GM10266 (cell line): Measurements from ENCODE around the gene NCK2.

Source experiments
- DNase-seq: peaks from one replicate; pipeline ENCODE4 v3.0.0; 2012; ENCODE audit errors: extremely low spot score
- TF ChIP-seq, protein P1 (sequence below): IDR thresholded peaks from 2 replicates; pipeline ENCODE4 v1.5.1; 2012; ENCODE audit warnings: mild to moderate bottlenecking, low read depth; ENCODE audit not compliant: control insufficient read depth, insufficient read depth; ENCODE audit errors: missing control alignments

Gene NCK2

DNA sequence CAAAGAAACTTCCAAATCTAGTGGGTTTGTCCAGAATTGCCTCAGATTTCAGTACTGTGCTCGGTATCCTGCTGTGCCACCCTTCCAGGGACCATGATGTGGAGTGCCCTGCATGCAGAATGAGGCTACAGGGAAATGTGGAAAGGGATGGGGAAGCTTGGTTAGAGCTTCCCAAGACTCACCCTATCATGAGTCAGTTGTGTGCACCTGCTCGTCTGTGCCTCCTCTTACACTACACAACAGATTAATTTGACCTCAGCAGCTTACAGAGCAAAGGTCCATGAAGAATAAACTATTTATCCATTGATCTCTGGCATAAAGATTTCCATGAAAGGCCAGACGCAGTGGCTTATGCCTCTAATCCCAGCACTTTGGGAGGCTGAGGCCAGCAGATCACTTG, 21.3 kb upstream of the NCK2 start:
- DNase-seq: no peak
- TF ChIP-seq, protein P1, sequence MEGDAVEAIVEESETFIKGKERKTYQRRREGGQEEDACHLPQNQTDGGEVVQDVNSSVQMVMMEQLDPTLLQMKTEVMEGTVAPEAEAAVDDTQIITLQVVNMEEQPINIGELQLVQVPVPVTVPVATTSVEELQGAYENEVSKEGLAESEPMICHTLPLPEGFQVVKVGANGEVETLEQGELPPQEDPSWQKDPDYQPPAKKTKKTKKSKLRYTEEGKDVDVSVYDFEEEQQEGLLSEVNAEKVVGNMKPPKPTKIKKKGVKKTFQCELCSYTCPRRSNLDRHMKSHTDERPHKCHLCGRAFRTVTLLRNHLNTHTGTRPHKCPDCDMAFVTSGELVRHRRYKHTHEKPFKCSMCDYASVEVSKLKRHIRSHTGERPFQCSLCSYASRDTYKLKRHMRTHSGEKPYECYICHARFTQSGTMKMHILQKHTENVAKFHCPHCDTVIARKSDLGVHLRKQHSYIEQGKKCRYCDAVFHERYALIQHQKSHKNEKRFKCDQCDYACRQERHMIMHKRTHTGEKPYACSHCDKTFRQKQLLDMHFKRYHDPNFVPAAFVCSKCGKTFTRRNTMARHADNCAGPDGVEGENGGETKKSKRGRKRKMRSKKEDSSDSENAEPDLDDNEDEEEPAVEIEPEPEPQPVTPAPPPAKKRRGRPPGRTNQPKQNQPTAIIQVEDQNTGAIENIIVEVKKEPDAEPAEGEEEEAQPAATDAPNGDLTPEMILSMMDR: no peak

DNA sequence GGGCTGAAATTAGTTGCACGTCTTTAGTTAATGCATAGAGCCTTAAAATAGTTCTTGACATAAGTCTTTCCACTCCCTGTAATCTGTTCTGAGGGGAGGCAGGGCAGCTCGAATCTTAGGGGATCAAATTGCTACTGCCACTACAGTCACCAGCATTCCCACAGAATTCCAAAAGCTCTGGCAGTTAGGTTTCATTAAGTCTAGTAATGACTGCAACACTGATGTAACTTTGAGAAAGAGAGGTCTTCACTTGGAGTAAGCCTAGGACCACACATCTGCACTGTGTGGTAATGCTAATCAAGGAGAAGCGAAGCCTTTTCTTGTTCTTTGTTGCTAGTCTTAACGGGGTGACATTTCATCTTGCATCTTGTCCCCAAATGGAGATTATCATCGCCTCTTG, 19.3 kb upstream of the NCK2 start:
- no peak for DNase-seq
- TF ChIP-seq, protein P1: no peak

DNA sequence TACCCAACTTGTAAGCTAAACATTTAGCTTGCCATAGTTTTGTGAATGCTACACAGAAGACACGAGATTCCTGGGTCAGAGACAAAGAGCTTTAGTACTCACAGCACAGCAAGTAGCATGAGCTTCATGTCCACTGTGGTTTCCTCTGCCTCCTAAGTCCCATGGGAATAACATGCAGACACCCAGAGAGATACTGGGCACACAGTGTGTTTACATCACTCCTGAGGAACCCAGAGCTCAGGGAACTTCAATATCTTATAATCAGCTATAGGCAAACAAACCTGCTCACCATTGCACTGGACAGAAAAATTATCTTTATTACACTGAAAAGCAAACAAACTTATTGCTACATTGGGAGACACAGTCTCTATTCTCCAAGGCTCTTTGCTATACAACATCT, 14.5 kb upstream of the NCK2 start:
- TF ChIP-seq, protein P1: no peak
- DNase-seq: no peak

DNA sequence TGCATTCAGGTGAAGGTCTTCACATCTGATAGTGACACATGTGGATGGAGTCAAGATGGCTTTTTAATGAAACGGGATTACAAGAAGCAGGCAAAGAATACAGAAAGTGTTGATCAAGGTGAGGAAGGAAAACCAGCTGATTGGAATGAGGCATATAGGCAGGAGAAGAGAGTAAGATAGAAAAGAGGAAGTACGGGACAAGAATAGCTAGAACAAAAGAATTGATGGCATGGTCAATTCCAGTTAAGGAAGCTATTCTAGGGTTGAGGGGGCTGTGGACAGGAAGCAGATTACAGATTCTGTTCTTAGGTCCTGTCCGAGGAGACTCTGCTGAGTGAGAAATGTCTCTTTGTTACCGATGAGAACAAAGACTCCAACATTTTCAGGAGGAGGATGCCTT, 13.2 kb upstream of the NCK2 start:
- no peak for DNase-seq
- TF ChIP-seq, protein P1: no peak

DNA sequence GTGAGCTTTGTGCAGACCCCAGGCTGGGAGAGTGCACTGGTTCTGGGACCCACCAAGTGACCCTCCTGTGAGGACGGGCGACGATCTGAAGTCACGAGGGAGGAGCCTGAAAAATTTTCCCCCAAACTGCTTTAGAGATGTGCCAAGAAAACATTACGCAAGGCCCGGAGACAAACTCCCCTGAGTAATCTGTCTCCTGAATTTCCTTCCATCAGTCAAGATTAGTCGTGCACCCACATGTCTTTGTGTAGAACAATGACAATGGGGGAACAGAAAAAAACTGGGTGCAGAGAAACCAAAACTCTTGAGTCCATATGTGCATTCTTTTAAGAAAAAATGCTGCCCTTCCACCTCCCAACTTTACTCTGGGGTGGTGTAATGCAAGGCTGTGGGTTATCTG, 12.6 kb upstream of the NCK2 start:
- TF ChIP-seq, protein P1: no peak
- DNase-seq: no peak

DNA sequence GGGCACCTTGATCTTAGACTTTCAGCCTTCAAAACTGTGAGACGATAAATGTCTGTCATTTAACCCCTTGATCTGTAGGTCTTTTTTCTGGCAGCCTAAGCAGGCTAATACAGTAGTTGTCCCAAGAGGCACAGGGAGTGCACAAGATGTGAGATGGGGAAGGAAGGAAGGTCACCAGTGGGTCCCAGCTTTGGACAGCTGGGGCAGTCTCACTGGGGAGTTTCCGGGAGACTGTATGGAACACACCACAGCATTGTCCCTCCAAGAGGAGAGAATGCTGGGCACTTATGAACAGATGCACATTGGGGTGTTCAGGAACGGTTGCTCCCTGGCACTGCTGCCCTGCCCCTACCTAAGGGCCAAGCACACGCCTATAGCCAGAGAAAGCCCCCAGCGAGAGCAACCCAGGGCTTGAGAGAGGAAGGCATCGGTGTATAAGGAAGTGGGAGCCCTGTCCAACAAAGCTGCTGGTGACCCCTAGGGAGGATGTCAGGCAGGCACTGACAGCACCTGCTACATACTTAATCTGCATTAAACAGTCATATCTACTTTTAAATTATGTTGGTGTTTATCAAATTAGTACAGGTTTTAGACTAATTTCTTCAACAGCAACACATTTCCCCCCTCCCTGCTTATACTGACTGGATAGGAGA, 11.6 kb upstream of the NCK2 start:
- TF ChIP-seq, protein P1: no peak
- no peak for DNase-seq

DNA sequence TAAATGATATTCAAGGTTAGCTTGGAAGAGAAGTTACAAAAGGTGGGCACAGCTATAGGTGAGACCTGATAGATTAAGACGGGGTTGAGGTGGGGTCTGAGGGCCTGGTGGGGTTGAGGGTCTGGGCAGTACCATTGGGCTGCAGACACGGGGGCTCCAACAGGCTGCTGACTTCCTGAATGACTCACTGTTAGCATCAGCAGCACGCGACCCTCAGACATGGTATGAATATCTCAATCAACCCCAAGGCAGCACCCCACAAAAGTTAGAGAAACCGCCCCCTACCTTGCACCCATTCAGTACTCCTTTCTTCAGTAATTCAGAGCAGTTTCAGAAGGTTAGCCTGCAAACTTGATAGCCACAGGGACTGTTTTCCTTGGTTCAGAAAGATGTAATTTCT, 10.8 kb upstream of the NCK2 start:
- no peak for DNase-seq
- TF ChIP-seq, protein P1: no peak
